BLaER1 (cell line): ENCODE data around the gene DYRK1A.

Experiments
- H3K27ac ChIP-seq: shearing (Covaris generic); formaldehyde crosslinking; 2 replicates; pipeline ENCODE4 v1.8.1; 2022
- H3K27me3 ChIP-seq: shearing (Covaris generic); formaldehyde crosslinking; 2 replicates; pipeline ENCODE4 v1.8.1; 2022
- H3K36me3 ChIP-seq: shearing (Covaris generic); formaldehyde crosslinking; 2 replicates; pipeline ENCODE4 v1.8.1; 2022
- H3K4me1 ChIP-seq: shearing (Covaris generic); formaldehyde crosslinking; 2 replicates; pipeline ENCODE4 v1.8.1; 2022
- H3K4me2 ChIP-seq: shearing (Covaris generic); formaldehyde crosslinking; 2 replicates; pipeline ENCODE4 v1.8.1; 2022
- H3K4me3 ChIP-seq: shearing (Covaris generic); formaldehyde crosslinking; 2 replicates; pipeline ENCODE4 v1.8.1; 2022
- H3K9ac ChIP-seq: shearing (Covaris generic); formaldehyde crosslinking; 2 replicates; pipeline ENCODE4 v1.8.1; 2022
- H3K9me3 ChIP-seq: shearing (Covaris generic); formaldehyde crosslinking; 2 replicates; pipeline ENCODE4 v1.8.1; 2022
- H4K20me1 ChIP-seq: shearing (Covaris generic); formaldehyde crosslinking; 2 replicates; pipeline ENCODE4 v1.8.1; 2022
- Cebpa-rat ChIP-seq: shearing (Covaris generic); IDR thresholded peaks from 2 replicates; pipeline ENCODE4 v1.8.1; 2022

DYRK1A gene

GRCh38 chr21:37528150-37528937 is 161.8 kb downstream of the DYRK1A start:
- no peak overlapping the region for H3K9ac ChIP-seq
- H4K20me1 ChIP-seq = no peaks in the 10 kb centered on the region
- H3K4me1 ChIP-seq = peaks cover 4% of the 10 kb centered on the region
- H3K4me2 ChIP-seq = no peak overlapping the region
- no peak overlapping the region for H3K27ac ChIP-seq
- peaks cover 3% of the 10 kb centered on the region; the same call in 1 of the 2 replicates for H3K9me3 ChIP-seq
- H3K4me3 ChIP-seq = no peak overlapping the region
- TF ChIP-seq Cebpa-rat = no peak
- H3K36me3 ChIP-seq = no peaks in the 10 kb centered on the region
- H3K27me3 ChIP-seq = no peaks in the 10 kb centered on the region

GRCh38 chr21:37529649-37530048 is 163.1 kb downstream of the DYRK1A start:
- TF ChIP-seq Cebpa-rat = no peak
- Histone ChIP-seq H3K4me3 (no peak overlapping the region), H3K27ac (no peak overlapping the region), H3K36me3 (no peaks in the 10 kb centered on the region), H3K27me3 (no peaks in the 10 kb centered on the region), H3K4me1 (peaks cover 14% of the 10 kb centered on the region), H3K9ac (no peak overlapping the region), H4K20me1 (no peaks in the 10 kb centered on the region), H3K4me2 (no peak overlapping the region), H3K9me3 (peaks cover under 1% of the 10 kb centered on the region; the same call in 1 of the 2 replicates)

- Histone ChIP-seq H3K27me3 (no peaks in the 10 kb centered on the region), H3K27ac (no peak overlapping the region), H3K36me3 (no peaks in the 10 kb centered on the region), H4K20me1 (no peaks in the 10 kb centered on the region), H3K4me3 (no peak overlapping the region), H3K4me2 (no peak overlapping the region), H3K4me1 (peaks cover 15% of the 10 kb centered on the region), H3K9me3 (peaks cover 7% of the 10 kb centered on the region), H3K9ac (no peak overlapping the region)
- TF ChIP-seq Cebpa-rat = no peak
Measured at GRCh38 chr21:37530901-37531351, 164.4 kb downstream of the DYRK1A start.

- no peak for TF ChIP-seq Cebpa-rat
- Histone ChIP-seq H3K27ac (no peak overlapping the region), H3K4me3 (no peak overlapping the region), H3K27me3 (no peaks in the 10 kb centered on the region), H4K20me1 (no peaks in the 10 kb centered on the region), H3K9ac (no peak overlapping the region), H3K4me1 (peaks cover 15% of the 10 kb centered on the region), H3K36me3 (no peaks in the 10 kb centered on the region), H3K4me2 (no peak overlapping the region), H3K9me3 (peaks cover 12% of the 10 kb centered on the region)
Measured at GRCh38 chr21:37531431-37531932, 164.9 kb downstream of the DYRK1A start.

GRCh38 chr21:37532868-37533780 is 166.6 kb downstream of the DYRK1A start:
- H3K4me3 ChIP-seq = no peak overlapping the region
- no peak overlapping the region for H3K9ac ChIP-seq
- TF ChIP-seq Cebpa-rat = no peak
- no peak overlapping the region for H3K27ac ChIP-seq
- H3K9me3 ChIP-seq = peaks cover 20% of the 10 kb centered on the region
- no peaks in the 10 kb centered on the region for H3K36me3 ChIP-seq
- H3K27me3 ChIP-seq = no peaks in the 10 kb centered on the region
- H4K20me1 ChIP-seq = no peaks in the 10 kb centered on the region
- peaks cover 15% of the 10 kb centered on the region for H3K4me1 ChIP-seq
- peak overlapping the region; percentile 34 for H3K4me2 ChIP-seq

- no peak for TF ChIP-seq Cebpa-rat
- H3K4me1 ChIP-seq = peaks cover 15% of the 10 kb centered on the region
- H3K27me3 ChIP-seq = no peaks in the 10 kb centered on the region
- H3K36me3 ChIP-seq = no peaks in the 10 kb centered on the region
- H3K4me3 ChIP-seq = no peak overlapping the region
- H3K27ac ChIP-seq = no peak overlapping the region
- H3K4me2 ChIP-seq = peak overlapping the region; percentile 17; the same call in 1 of the 2 replicates
- peaks cover 20% of the 10 kb centered on the region for H3K9me3 ChIP-seq
- H3K9ac ChIP-seq = no peak overlapping the region
- H4K20me1 ChIP-seq = no peaks in the 10 kb centered on the region
Measured at GRCh38 chr21:37534431-37534830, 167.9 kb downstream of the DYRK1A start.

- H3K36me3 ChIP-seq = no peaks in the 10 kb centered on the region
- no peaks in the 10 kb centered on the region for H4K20me1 ChIP-seq
- no peak for TF ChIP-seq Cebpa-rat
- no peak overlapping the region for H3K9ac ChIP-seq
- no peaks in the 10 kb centered on the region for H3K27me3 ChIP-seq
- no peak overlapping the region for H3K27ac ChIP-seq
- H3K4me3 ChIP-seq = no peak overlapping the region
- H3K9me3 ChIP-seq = peaks cover 20% of the 10 kb centered on the region
- H3K4me1 ChIP-seq = peaks cover 15% of the 10 kb centered on the region
- no peak overlapping the region for H3K4me2 ChIP-seq
Measured at GRCh38 chr21:37535130-37535529, 168.6 kb downstream of the DYRK1A start.

GRCh38 chr21:37535672-37536071 is 169.1 kb downstream of the DYRK1A start:
- H3K27me3 ChIP-seq = no peaks in the 10 kb centered on the region
- no peaks in the 10 kb centered on the region for H4K20me1 ChIP-seq
- no peak overlapping the region for H3K27ac ChIP-seq
- no peak overlapping the region for H3K9ac ChIP-seq
- TF ChIP-seq Cebpa-rat = no peak
- H3K4me3 ChIP-seq = no peak overlapping the region
- no peak overlapping the region for H3K4me2 ChIP-seq
- no peaks in the 10 kb centered on the region for H3K36me3 ChIP-seq
- peaks cover 20% of the 10 kb centered on the region for H3K9me3 ChIP-seq
- H3K4me1 ChIP-seq = peaks cover 15% of the 10 kb centered on the region

GRCh38 chr21:37536616-37537278 is 170.2 kb downstream of the DYRK1A start:
- H3K9ac ChIP-seq = no peak overlapping the region
- no peak for TF ChIP-seq Cebpa-rat
- no peaks in the 10 kb centered on the region for H3K36me3 ChIP-seq
- peaks cover 15% of the 10 kb centered on the region for H3K4me1 ChIP-seq
- H3K27ac ChIP-seq = no peak overlapping the region
- H3K4me2 ChIP-seq = no peak overlapping the region
- H4K20me1 ChIP-seq = no peaks in the 10 kb centered on the region
- H3K4me3 ChIP-seq = no peak overlapping the region
- H3K27me3 ChIP-seq = no peaks in the 10 kb centered on the region
- peaks cover 20% of the 10 kb centered on the region for H3K9me3 ChIP-seq
